BLaER1 (cell line): Measurements from ENCODE around the gene ALG2.

Experiments used
- H3K27ac ChIP-seq: shearing (Covaris generic); formaldehyde crosslinking; 2 replicates; pipeline ENCODE4 v1.8.1; 2022
- H3K27me3 ChIP-seq: shearing (Covaris generic); formaldehyde crosslinking; 2 replicates; pipeline ENCODE4 v1.8.1; 2022
- H3K36me3 ChIP-seq: shearing (Covaris generic); formaldehyde crosslinking; 2 replicates; pipeline ENCODE4 v1.8.1; 2022
- H3K4me1 ChIP-seq: shearing (Covaris generic); formaldehyde crosslinking; 2 replicates; pipeline ENCODE4 v1.8.1; 2022
- H3K4me2 ChIP-seq: shearing (Covaris generic); formaldehyde crosslinking; 2 replicates; pipeline ENCODE4 v1.8.1; 2022
- H3K4me3 ChIP-seq: shearing (Covaris generic); formaldehyde crosslinking; 2 replicates; pipeline ENCODE4 v1.8.1; 2022
- H3K9ac ChIP-seq: shearing (Covaris generic); formaldehyde crosslinking; 2 replicates; pipeline ENCODE4 v1.8.1; 2022
- H3K9me3 ChIP-seq: shearing (Covaris generic); formaldehyde crosslinking; 2 replicates; pipeline ENCODE4 v1.8.1; 2022
- H4K20me1 ChIP-seq: shearing (Covaris generic); formaldehyde crosslinking; 2 replicates; pipeline ENCODE4 v1.8.1; 2022
- Cebpa-rat ChIP-seq: shearing (Covaris generic); IDR thresholded peaks from 2 replicates; pipeline ENCODE4 v1.8.1; 2022

The ALG2 gene

GRCh38 chr9:99224445-99224844 lies 2.7 kb upstream of the ALG2 start:
- no peaks in the 10 kb centered on the region for H3K27me3 ChIP-seq
- H3K27ac ChIP-seq: no peak overlapping the region
- no peak overlapping the region for H3K4me3 ChIP-seq
- peaks cover 86% of the 10 kb centered on the region for H4K20me1 ChIP-seq
- H3K9me3 ChIP-seq: no peaks in the 10 kb centered on the region
- no peak overlapping the region for H3K4me2 ChIP-seq
- TF ChIP-seq Cebpa-rat: no peak
- H3K4me1 ChIP-seq: peaks cover 34% of the 10 kb centered on the region
- H3K36me3 ChIP-seq: peaks cover 56% of the 10 kb centered on the region
- H3K9ac ChIP-seq: no peak overlapping the region

- TF ChIP-seq Cebpa-rat: no peak
- H3K9me3 ChIP-seq: no peaks in the 10 kb centered on the region
- H4K20me1 ChIP-seq: peaks cover 94% of the 10 kb centered on the region
- H3K4me3 ChIP-seq: peak overlapping the region; percentile 89
- peak overlapping the region; percentile 97 for H3K27ac ChIP-seq
- peaks cover 52% of the 10 kb centered on the region for H3K36me3 ChIP-seq
- peak overlapping the region; percentile 89 for H3K9ac ChIP-seq
- H3K27me3 ChIP-seq: no peaks in the 10 kb centered on the region
- H3K4me2 ChIP-seq: peak overlapping the region; percentile 95
- peaks cover 36% of the 10 kb centered on the region for H3K4me1 ChIP-seq
These were observed 901 bp upstream of the ALG2 start for GRCh38 chr9:99222416-99223270.

GRCh38 chr9:99221266-99221620 lies 499 bp downstream of the ALG2 start:
- H3K4me2 ChIP-seq: peak overlapping the region; percentile 95
- peak overlapping the region; percentile 97 for H3K27ac ChIP-seq
- peak overlapping the region; percentile 89 for H3K9ac ChIP-seq
- no peaks in the 10 kb centered on the region for H3K27me3 ChIP-seq
- H3K4me1 ChIP-seq: peaks cover 36% of the 10 kb centered on the region
- peaks cover 50% of the 10 kb centered on the region for H3K36me3 ChIP-seq
- peaks cover 95% of the 10 kb centered on the region for H4K20me1 ChIP-seq
- TF ChIP-seq Cebpa-rat: no peak
- no peaks in the 10 kb centered on the region for H3K9me3 ChIP-seq
- peak overlapping the region; percentile 89 for H3K4me3 ChIP-seq

GRCh38 chr9:99220011-99220410 lies 1.7 kb downstream of the ALG2 start:
- no peak overlapping the region for H3K4me3 ChIP-seq
- H3K4me2 ChIP-seq: peak overlapping the region; percentile 95
- H4K20me1 ChIP-seq: peaks cover 95% of the 10 kb centered on the region
- H3K27ac ChIP-seq: no peak overlapping the region
- H3K9ac ChIP-seq: 0 out of 2 replicates have a peak overlapping the region, but pooled peaks have one; percentile 89
- peaks cover 50% of the 10 kb centered on the region for H3K36me3 ChIP-seq
- peaks cover 36% of the 10 kb centered on the region for H3K4me1 ChIP-seq
- no peak for TF ChIP-seq Cebpa-rat
- no peaks in the 10 kb centered on the region for H3K9me3 ChIP-seq
- H3K27me3 ChIP-seq: no peaks in the 10 kb centered on the region

GRCh38 chr9:99216073-99216472 lies 5.7 kb downstream of the ALG2 start:
- no peak for TF ChIP-seq Cebpa-rat
- Histone ChIP-seq H3K4me1 (peaks cover 18% of the 10 kb centered on the region), H3K9me3 (peaks cover 9% of the 10 kb centered on the region), H3K9ac (no peak overlapping the region), H3K4me3 (no peak overlapping the region), H3K27ac (no peak overlapping the region), H3K36me3 (peaks cover 54% of the 10 kb centered on the region), H4K20me1 (peaks cover 71% of the 10 kb centered on the region), H3K4me2 (no peak overlapping the region), H3K27me3 (no peaks in the 10 kb centered on the region)

- H3K36me3 ChIP-seq: peaks cover 47% of the 10 kb centered on the region
- H3K4me3 ChIP-seq: no peak overlapping the region
- H3K4me2 ChIP-seq: no peak overlapping the region
- no peak overlapping the region for H3K27ac ChIP-seq
- no peaks in the 10 kb centered on the region for H3K27me3 ChIP-seq
- TF ChIP-seq Cebpa-rat: no peak
- no peaks in the 10 kb centered on the region for H3K4me1 ChIP-seq
- H3K9me3 ChIP-seq: peaks cover 16% of the 10 kb centered on the region
- H4K20me1 ChIP-seq: peaks cover 42% of the 10 kb centered on the region
- H3K9ac ChIP-seq: no peak overlapping the region
These were observed 8.5 kb downstream of the ALG2 start for GRCh38 chr9:99213197-99213596.

GRCh38 chr9:99211746-99212145 lies 10.0 kb downstream of the ALG2 start:
- Histone ChIP-seq H4K20me1 (peaks cover 27% of the 10 kb centered on the region), H3K4me2 (no peak overlapping the region), H3K27me3 (no peaks in the 10 kb centered on the region), H3K4me1 (no peaks in the 10 kb centered on the region), H3K9ac (no peak overlapping the region), H3K27ac (no peak overlapping the region), H3K36me3 (peaks cover 37% of the 10 kb centered on the region), H3K9me3 (peaks cover 16% of the 10 kb centered on the region), H3K4me3 (no peak overlapping the region)
- TF ChIP-seq Cebpa-rat: no peak

- no peak for TF ChIP-seq Cebpa-rat
- Histone ChIP-seq H3K9ac (no peak overlapping the region), H3K4me2 (no peak overlapping the region), H3K4me3 (no peak overlapping the region), H3K36me3 (peaks cover 27% of the 10 kb centered on the region), H3K27me3 (no peaks in the 10 kb centered on the region), H4K20me1 (peaks cover 16% of the 10 kb centered on the region), H3K27ac (no peak overlapping the region), H3K4me1 (no peaks in the 10 kb centered on the region), H3K9me3 (peaks cover 16% of the 10 kb centered on the region)
These were observed 11.2 kb downstream of the ALG2 start for GRCh38 chr9:99210572-99210971.

- no peaks in the 10 kb centered on the region for H3K36me3 ChIP-seq
- no peak for TF ChIP-seq Cebpa-rat
- H3K27me3 ChIP-seq: no peaks in the 10 kb centered on the region
- no peak overlapping the region for H3K4me3 ChIP-seq
- no peaks in the 10 kb centered on the region for H4K20me1 ChIP-seq
- H3K9me3 ChIP-seq: no peaks in the 10 kb centered on the region
- no peaks in the 10 kb centered on the region for H3K4me1 ChIP-seq
- no peak overlapping the region for H3K9ac ChIP-seq
- H3K27ac ChIP-seq: no peak overlapping the region
- H3K4me2 ChIP-seq: no peak overlapping the region
These were observed 20.1 kb downstream of the ALG2 start for GRCh38 chr9:99201603-99202002.

- Histone ChIP-seq H3K9ac (no peak overlapping the region), H3K4me1 (no peaks in the 10 kb centered on the region), H3K27me3 (no peaks in the 10 kb centered on the region), H3K36me3 (no peaks in the 10 kb centered on the region), H3K4me2 (no peak overlapping the region), H3K4me3 (no peak overlapping the region), H3K9me3 (no peaks in the 10 kb centered on the region), H3K27ac (no peak overlapping the region), H4K20me1 (no peaks in the 10 kb centered on the region)
- TF ChIP-seq Cebpa-rat: no peak
These were observed 21.7 kb downstream of the ALG2 start for GRCh38 chr9:99199938-99200539.
